Colonic mucosa (tissue), 4 donors: Measurements from ENCODE around the gene TAX1BP1. TPM values are rescaled to one million over a fixed set of nuclear protein-coding genes. Genes with fewer than 3 reads are reported as not detected.
A peak's percentile ranks its signal among the peaks of the same experiment; 100 is the strongest.

Source experiments
- DNase-seq: peaks from one replicate; pipeline ENCODE4 v3.0.0-alpha.2; 2020
- H3K27ac ChIP-seq: fragments of 200-600 bp; one replicate; pipeline ENCODE4 v1.8.0; 2021
- H3K27me3 ChIP-seq: fragments of 200-600 bp; one replicate; pipeline ENCODE4 v1.8.0; 2021
- H3K36me3 ChIP-seq: fragments of 200-600 bp; one replicate; pipeline ENCODE4 v1.8.0; 2021
- H3K4me1 ChIP-seq: fragments of 200-600 bp; one replicate; pipeline ENCODE4 v1.8.0; 2021; ENCODE audit warnings: mild to moderate bottlenecking
- H3K4me3 ChIP-seq: fragments of 200-600 bp; one replicate; pipeline ENCODE4 v1.8.0; 2021
- H3K9ac ChIP-seq, 2 donors: one replicate each; pipeline ENCODE4 v1.7.0; 2013; ENCODE audit warnings: control low read depth in 2 of 2, low read depth in 2 of 2, low read length in 2 of 2
- H3K9me3 ChIP-seq: fragments of 200-600 bp; one replicate; pipeline ENCODE4 v1.8.0; 2021
- CTCF ChIP-seq: fragments of 200-600 bp; IDR thresholded peaks from one replicate; pipeline ENCODE4 v1.8.0; 2022; ENCODE audit warnings: antibody characterized with exemption, mild to moderate bottlenecking
- intact Hi-C: fragments of 100-400 bp; cut with DNase I; formaldehyde crosslinking; loops from one replicate; pipeline ENCODE4 v1.14.1; 2022
- total RNA-seq, 2 donors: library from RNA; stranded (reverse); fragmentation: NEBNext Ultra II Directional in 1 of 2; extraction: Animal tissue kit (Norgen Biotek cat#: 25700) in 1 of 2; gene quantifications; one replicate each; pipeline ENCODE4 v1.2.1, GENCODE V29; 2021
- donor health status: healthy.
- donor health status: DM: no; HTN: no; CAD: no.
- donor health status: DM: no; HTN: no; CAD: no.

TAX1BP1 gene
- total RNA-seq, 2 donors from 2014 or later, result 96.6 to 156 TPM

DNA sequence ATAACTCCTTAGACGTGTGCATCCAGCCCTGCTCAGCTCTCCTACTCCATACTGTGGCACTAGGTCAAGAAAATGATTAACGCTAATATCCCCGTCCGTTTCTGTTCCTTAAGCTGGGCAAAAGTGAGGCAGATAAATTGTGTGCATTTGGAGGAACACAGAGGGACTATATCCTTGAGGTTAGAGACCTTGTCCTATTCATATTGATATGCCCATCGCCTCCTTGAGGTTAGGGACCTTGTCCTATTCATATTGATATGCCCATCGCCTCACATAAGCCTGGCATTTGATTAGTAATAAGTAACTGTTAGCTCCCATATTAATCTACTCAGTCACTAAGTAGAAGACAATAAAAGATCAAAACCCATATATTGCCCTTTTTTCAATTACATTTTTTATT is 12.9 kb upstream of the TAX1BP1 start:
- no peak for TF ChIP-seq CTCF
- no peaks in the 10 kb centered on the region for H3K27me3 ChIP-seq

DNA sequence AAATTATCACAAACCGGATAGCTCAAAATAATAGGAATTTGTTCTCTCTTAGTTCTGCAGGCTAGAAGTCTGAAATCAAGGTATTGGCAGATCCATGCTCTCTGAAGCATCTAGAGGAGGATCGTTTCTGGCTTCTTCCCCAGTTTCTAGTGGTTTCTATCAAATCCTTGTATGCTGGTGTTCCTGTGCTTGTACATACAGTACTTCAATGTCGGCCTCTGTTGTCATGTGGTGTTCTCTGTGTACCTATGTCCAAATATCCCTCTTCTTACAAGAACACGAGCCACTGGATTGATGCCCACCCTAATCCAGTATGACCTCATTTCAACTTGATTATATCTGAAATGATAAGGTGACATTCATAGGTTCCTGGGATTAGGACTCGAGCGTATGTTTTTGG is 9.8 kb upstream of the TAX1BP1 start:
- H3K36me3 ChIP-seq, result no peaks in the 10 kb centered on the region
- no peaks in the 10 kb centered on the region for H3K27me3 ChIP-seq
- intact Hi-C loops, result no loop called here
- no peak for DNase-seq
- no peak overlapping the region for H3K4me3 ChIP-seq
- no peaks in the 10 kb centered on the region for H3K9me3 ChIP-seq
- no peak overlapping the region for H3K9ac ChIP-seq
- no peaks in the 10 kb centered on the region for H3K4me1 ChIP-seq
- no peak for TF ChIP-seq CTCF
- no peak overlapping the region for H3K27ac ChIP-seq

More for the DNA sequence above, 12.9 kb upstream of the TAX1BP1 start:
- intact Hi-C loops, result no loop called here
- no peaks in the 10 kb centered on the region for H3K36me3 ChIP-seq
- no peak overlapping the region for H3K9ac ChIP-seq
- no peaks in the 10 kb centered on the region for H3K9me3 ChIP-seq
- H3K4me3 ChIP-seq, result no peak overlapping the region
- DNase-seq, result no peak
- H3K4me1 ChIP-seq, result no peaks in the 10 kb centered on the region
- H3K27ac ChIP-seq, result no peak overlapping the region

DNA sequence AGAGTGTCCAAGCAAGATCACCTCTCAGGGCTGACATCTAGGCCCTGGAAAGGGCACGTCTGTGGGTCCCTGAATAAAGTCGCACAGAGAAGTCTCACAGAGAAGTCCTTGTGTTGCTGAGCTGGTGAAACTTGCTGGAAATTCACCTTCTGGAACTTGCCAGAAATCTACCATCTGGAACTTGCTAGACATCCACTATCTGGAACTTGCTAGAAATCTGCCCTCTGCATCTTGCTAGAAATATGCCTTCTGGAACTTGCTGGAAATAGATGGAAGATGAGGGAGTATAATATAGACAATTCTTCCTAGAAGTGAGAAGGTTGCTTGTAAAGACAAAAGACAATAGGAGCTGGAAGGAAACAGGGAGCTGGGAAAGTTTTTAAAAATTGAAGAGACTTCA is 5.4 kb upstream of the TAX1BP1 start:
- no peak overlapping the region for H3K9ac ChIP-seq
- H3K36me3 ChIP-seq, result no peaks in the 10 kb centered on the region
- no peak for DNase-seq
- H3K27ac ChIP-seq, result peak overlapping the region; percentile 56
- intact Hi-C loops, result no loop called here
- no peak for TF ChIP-seq CTCF
- H3K4me1 ChIP-seq, result peaks cover 4% of the 10 kb centered on the region
- H3K27me3 ChIP-seq, result no peaks in the 10 kb centered on the region
- no peaks in the 10 kb centered on the region for H3K9me3 ChIP-seq
- H3K4me3 ChIP-seq, result no peak overlapping the region

GRCh38 chr7:27735165-27735564 is 4.8 kb upstream of the TAX1BP1 start:
- intact Hi-C loops, result no loop called here
- H3K27me3 ChIP-seq, result no peaks in the 10 kb centered on the region
- H3K27ac ChIP-seq, result peak overlapping the region; percentile 56
- DNase-seq, result no peak
- no peaks in the 10 kb centered on the region for H3K36me3 ChIP-seq
- H3K4me3 ChIP-seq, result no peak overlapping the region
- TF ChIP-seq CTCF, result no peak
- H3K4me1 ChIP-seq, result peaks cover 4% of the 10 kb centered on the region
- H3K9ac ChIP-seq, result no peak overlapping the region
- no peaks in the 10 kb centered on the region for H3K9me3 ChIP-seq

DNA sequence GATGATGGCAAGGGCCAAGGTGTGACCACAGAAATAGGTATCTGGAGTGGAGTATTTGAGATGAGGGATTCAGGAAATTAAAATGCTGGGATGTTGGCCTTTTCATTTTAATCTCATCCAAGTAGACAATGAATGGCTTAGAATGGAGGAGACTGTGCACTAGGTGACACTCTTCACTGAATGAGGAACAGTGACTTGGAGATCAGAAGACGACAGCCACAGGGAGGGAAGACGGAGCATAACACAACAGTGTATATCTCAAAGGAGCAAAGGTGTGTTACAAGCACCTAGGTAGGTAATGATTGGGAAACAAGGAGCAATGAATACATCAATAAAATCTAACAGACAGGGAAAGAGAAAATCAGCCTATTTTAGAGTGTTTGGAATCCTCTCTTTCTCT is 4.1 kb upstream of the TAX1BP1 start:
- no peaks in the 10 kb centered on the region for H3K9me3 ChIP-seq
- H3K9ac ChIP-seq, result peak overlapping the region in 1 of 2 donors; percentile 51
- H3K4me3 ChIP-seq, result no peak overlapping the region
- H3K4me1 ChIP-seq, result peaks cover 4% of the 10 kb centered on the region
- H3K27me3 ChIP-seq, result no peaks in the 10 kb centered on the region
- no peak for TF ChIP-seq CTCF
- intact Hi-C loops, result no loop called here
- peak overlapping the region; percentile 56 for H3K27ac ChIP-seq
- DNase-seq, result no peak
- no peaks in the 10 kb centered on the region for H3K36me3 ChIP-seq

DNA sequence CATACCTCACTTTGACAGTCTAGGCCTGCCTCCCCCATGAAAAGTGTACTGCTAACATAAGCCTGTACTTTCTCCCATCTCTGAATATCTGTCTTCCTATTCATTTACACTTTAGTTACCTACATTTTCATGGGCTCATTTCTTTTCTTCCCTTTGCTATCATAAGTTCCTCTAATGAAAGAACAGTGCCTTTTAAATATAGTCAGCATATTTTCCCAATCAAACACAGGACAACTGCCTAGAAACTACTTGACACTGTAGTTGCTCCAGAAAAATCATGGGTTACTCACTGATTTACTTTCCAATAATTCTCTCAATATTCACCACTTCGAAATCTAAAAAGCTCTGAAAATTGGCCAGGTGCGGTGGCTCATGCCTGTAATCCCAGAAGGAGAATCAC is 2.8 kb upstream of the TAX1BP1 start:
- Histone ChIP-seq H3K4me1 (peaks cover 4% of the 10 kb centered on the region), H3K9ac (peak overlapping the region in 1 of 2 donors; percentile 23), H3K27me3 (no peaks in the 10 kb centered on the region), H3K36me3 (no peaks in the 10 kb centered on the region), H3K9me3 (no peaks in the 10 kb centered on the region), H3K27ac (no peak overlapping the region), H3K4me3 (no peak overlapping the region)
- intact Hi-C loops, result no loop called here
- no peak for TF ChIP-seq CTCF
- no peak for DNase-seq
